Endothelial cell of umbilical vein (primary cell): ENCODE data around the gene KIF26B. TPM values are rescaled to one million over a fixed set of nuclear protein-coding genes. Genes with fewer than 3 reads are reported as not detected.

Experiments
- BruUV-seq: library from RNA; stranded (reverse); fragments of 400-500 nt; replicated peaks from 2 replicates; lab custom pipeline; 2021; lab: Mats Ljungman, UMichigan
- CTCF ChIA-PET: fragments of 300-600, 350-600 bp; sonication (Branson Sonifier 250); formaldehyde crosslinking; loops from one replicate; lab custom pipeline; 2021; ENCODE audit warnings: antibody characterized with exemption, inconsistent platforms; lab: Charles Lee
- POLR2A ChIA-PET: fragments of 300-600, 350-600 bp; sonication (Branson Sonifier 250); formaldehyde crosslinking; loops from one replicate; lab custom pipeline; 2021; ENCODE audit warnings: antibody characterized with exemption, inconsistent platforms; lab: Charles Lee
- DNase-seq: peaks from one replicate; pipeline ENCODE4 v3.0.0-alpha.2; 2011; ENCODE audit warnings: low read depth, low spot score
- FAIRE-seq: peaks from 2 replicates; lab custom pipeline; 2011; peaks lifted over from hg19 to GRCh38; lab: Jason Lieb, UNC
- H2AFZ ChIP-seq: 2 replicates; pipeline ENCODE4 v1.6.0; 2012; ENCODE audit warnings: low read depth, low read length, control low read depth, inconsistent platforms
- H3K27ac ChIP-seq: 2 replicates; pipeline ENCODE4 v1.5.1; 2011; ENCODE audit warnings: low read depth, mild to moderate bottlenecking, control low read depth, low read length, moderate library complexity; ENCODE audit not compliant: insufficient read depth
- H3K27me3 ChIP-seq, 2 experiments: 2 replicates each; pipeline versions ENCODE4 v1.6.0 to v1.6.1; 2011; ENCODE audit warnings: low read length in 2 of 2, mixed read lengths in 1 of 2; ENCODE audit not compliant: control insufficient read depth in 2 of 2, insufficient read depth in 2 of 2
- H3K36me3 ChIP-seq, 2 experiments: 2 replicates in 1 of 2; 3 replicates in 1 of 2; pipeline ENCODE4 v1.5.1; 2011; ENCODE audit warnings: low read length in 2 of 2, mild to moderate bottlenecking in 1 of 2, moderate library complexity in 1 of 2; ENCODE audit not compliant: control insufficient read depth in 2 of 2, insufficient read depth in 2 of 2; ENCODE audit errors: extremely low read depth in 1 of 2
- H3K4me1 ChIP-seq: 3 replicates; pipeline ENCODE4 v1.5.1; 2011; ENCODE audit warnings: mild to moderate bottlenecking, low read length; ENCODE audit not compliant: control insufficient read depth, insufficient read depth; ENCODE audit errors: extremely low read depth
- H3K4me2 ChIP-seq: 2 replicates; pipeline ENCODE4 v1.6.1; 2011; ENCODE audit warnings: low read length, control low read depth, mixed read lengths; ENCODE audit not compliant: insufficient read depth
- H3K4me3 ChIP-seq, 3 experiments: fragments of 200-600 bp in 1 of 3; sonication (generic), shearing (Covaris generic) in 1 of 3; replicated peaks in 1 of 3; 2 replicates each; pipeline ENCODE4 v1.5.1; 2011 to 2016; ENCODE audit warnings: control low read depth in 3 of 3, low read length in 3 of 3, mild to moderate bottlenecking in 2 of 3, inconsistent platforms in 1 of 3, low read depth in 1 of 3, moderate library complexity in 1 of 3; ENCODE audit not compliant: insufficient read depth in 1 of 3
- H3K79me2 ChIP-seq: 2 replicates; pipeline ENCODE4 v1.6.0; 2012; ENCODE audit warnings: low read length, inconsistent platforms; ENCODE audit not compliant: control insufficient read depth, insufficient read depth
- H3K9ac ChIP-seq: replicated peaks from 2 replicates; pipeline ENCODE3; 2011; ENCODE audit warnings: low read length, control low read depth; ENCODE audit not compliant: insufficient read depth; ENCODE audit errors: extremely low read depth
- H3K9me1 ChIP-seq: replicated peaks from 3 replicates; pipeline ENCODE4 v1.6.0; 2011; ENCODE audit warnings: mild to moderate bottlenecking, low read length; ENCODE audit not compliant: control insufficient read depth, insufficient read depth; ENCODE audit errors: extremely low read depth
- H3K9me3 ChIP-seq: replicated peaks from 2 replicates; pipeline ENCODE4 v1.5.1; 2012; ENCODE audit warnings: low read length, inconsistent platforms; ENCODE audit not compliant: control insufficient read depth, insufficient read depth
- H4K20me1 ChIP-seq: replicated peaks from 2 replicates; pipeline ENCODE3; 2011; ENCODE audit warnings: mild to moderate bottlenecking, low read length; ENCODE audit not compliant: control insufficient read depth, insufficient read depth; ENCODE audit errors: extremely low read depth
- EZH2 ChIP-seq: IDR thresholded peaks from 2 replicates; pipeline ENCODE4 v1.6.1; 2012; ENCODE audit warnings: borderline replicate concordance, low read depth, mild to moderate bottlenecking, moderate library complexity, low read length, inconsistent platforms; ENCODE audit not compliant: severe bottlenecking
- FOS ChIP-seq: IDR thresholded peaks from 2 replicates; pipeline ENCODE4 v1.6.1; 2011; ENCODE audit warnings: mild to moderate bottlenecking, low read length, moderate library complexity, borderline replicate concordance; ENCODE audit not compliant: insufficient read depth
- GATA2 ChIP-seq: IDR thresholded peaks from 2 replicates; pipeline ENCODE4 v1.7.0; 2011; ENCODE audit warnings: low read depth, mild to moderate bottlenecking, moderate library complexity, mixed read lengths, low read length; ENCODE audit not compliant: insufficient read length, insufficient read depth
- JUN ChIP-seq: IDR thresholded peaks from 2 replicates; pipeline ENCODE4 v1.6.1; 2011; ENCODE audit warnings: borderline replicate concordance, low read depth; ENCODE audit not compliant: insufficient read length, insufficient read depth
- MYC ChIP-seq: IDR thresholded peaks from one replicate; pipeline ENCODE4 v1.6.1; 2011; ENCODE audit warnings: mild to moderate bottlenecking, low read depth, low read length
- POLR2A ChIP-seq: IDR thresholded peaks from 2 replicates; pipeline ENCODE4 v1.6.1; 2012; ENCODE audit warnings: low read depth, mild to moderate bottlenecking, control low read depth, low read length
- POLR2AphosphoS5 ChIP-seq: IDR thresholded peaks from 2 replicates; pipeline ENCODE4 v1.6.1; 2012; ENCODE audit warnings: low read depth, mild to moderate bottlenecking, control low read depth, low read length, moderate library complexity; ENCODE audit not compliant: insufficient read depth
- dilution Hi-C: fragments of 300-500 bp; cut with MboI; formaldehyde crosslinking; loops from one replicate; pipeline ENCODE4 v1.15.0; 2019; ENCODE audit warnings: low sequenced_read_pairs; ENCODE audit not compliant: extremely low pct_ligation_motif_present
- intact Hi-C: fragments of 100-400 bp; cut with micrococcal nuclease; formaldehyde crosslinking; loops from one replicate; pipeline ENCODE4 v1.10.0; 2022
- polyA plus RNA-seq, 4 experiments: library from polyadenylated mRNA; depleted of rRNA in 3 of 4; stranded (reverse) in 3 of 4; unstranded in 1 of 4; fragments of >200 nt; gene quantifications; 2 replicates each; pipeline versions ENCODE4 v1.2.1 to v1.2.3, GENCODE V29; 2011 to 2012; ENCODE audit warnings: missing spikeins in 1 of 4
- total RNA-seq: library from RNA; stranded (reverse); gene quantifications from 2 replicates; pipeline ENCODE4 v1.2.3, GENCODE V29; 2021
- TF ChIP-seq, protein P1 (sequence below), 2 donors: IDR thresholded peaks; 1 replicate in 1 of 2; 2 replicates in 1 of 2; pipeline ENCODE4 v1.5.1; 2011; ENCODE audit warnings: low read length in 2 of 2, mild to moderate bottlenecking in 2 of 2, moderate library complexity in 2 of 2, control low read depth in 1 of 2, inconsistent platforms in 1 of 2, low read depth in 1 of 2; ENCODE audit not compliant: insufficient read depth in 1 of 2; ENCODE audit errors: extremely low read depth in 1 of 2
- TF ChIP-seq, protein P2 (sequence below): IDR thresholded peaks from 2 replicates; pipeline ENCODE4 v1.6.1; 2011; ENCODE audit not compliant: insufficient read depth, insufficient read length

The KIF26B gene
- total and polyA plus RNA-seq, 2 donors (not counting 3 experiments of a cell fraction or from before 2014, with no cell fraction given), result 0.04 to 0.49 TPM

DNA sequence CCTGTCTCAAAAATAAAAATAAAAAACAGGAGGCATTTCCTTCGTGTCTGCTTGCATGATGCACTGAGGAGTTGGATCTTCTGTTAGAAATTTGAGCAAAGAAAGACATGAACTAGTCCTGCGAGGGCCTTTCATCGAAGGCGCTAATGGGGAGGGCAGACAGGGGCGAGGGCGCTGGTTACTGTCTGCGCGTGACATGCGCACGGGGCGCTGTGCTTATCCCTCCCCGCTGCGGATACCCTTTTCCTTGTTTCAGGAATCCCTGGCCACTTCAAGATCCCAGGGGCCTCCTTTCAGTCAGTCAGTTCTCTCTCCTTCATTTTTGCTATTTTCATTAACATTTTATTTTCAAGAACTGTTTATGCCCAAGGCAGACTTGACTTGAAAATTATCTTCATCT lies 545.8 kb downstream of the KIF26B start:
- H3K9me1 ChIP-seq, result no peaks in the 10 kb centered on the region
- intact Hi-C loops (no loop called here), dilution Hi-C loops (no loop called here)
- BruUV-seq, result no TSS peak
- no peaks in the 10 kb centered on the region for H4K20me1 ChIP-seq
- no peaks in the 10 kb centered on the region for H3K9me3 ChIP-seq
- H3K36me3 ChIP-seq, result no peaks in the 10 kb centered on the region
- FAIRE-seq, result no peak
- H3K9ac ChIP-seq, result no peak overlapping the region
- no peaks in the 10 kb centered on the region for H3K79me2 ChIP-seq
- ChIA-PET CTCF (no interaction called here), POLR2A (no interaction called here)
- no peaks in the 10 kb centered on the region for H3K4me1 ChIP-seq
- DNase-seq, result no peak
- no peak overlapping the region for H3K27ac ChIP-seq
- no peak overlapping the region for H3K4me2 ChIP-seq
- H2AFZ ChIP-seq, result no peak overlapping the region
- H3K4me3 ChIP-seq, result no peak overlapping the region
- H3K27me3 ChIP-seq, result no peaks in the 10 kb centered on the region
- no peak for TF ChIP-seq GATA2
- TF ChIP-seq FOS, result no peak
- TF ChIP-seq MYC, result no peak
- TF ChIP-seq EZH2, result no peak
- TF ChIP-seq POLR2A, result no peak

DNA sequence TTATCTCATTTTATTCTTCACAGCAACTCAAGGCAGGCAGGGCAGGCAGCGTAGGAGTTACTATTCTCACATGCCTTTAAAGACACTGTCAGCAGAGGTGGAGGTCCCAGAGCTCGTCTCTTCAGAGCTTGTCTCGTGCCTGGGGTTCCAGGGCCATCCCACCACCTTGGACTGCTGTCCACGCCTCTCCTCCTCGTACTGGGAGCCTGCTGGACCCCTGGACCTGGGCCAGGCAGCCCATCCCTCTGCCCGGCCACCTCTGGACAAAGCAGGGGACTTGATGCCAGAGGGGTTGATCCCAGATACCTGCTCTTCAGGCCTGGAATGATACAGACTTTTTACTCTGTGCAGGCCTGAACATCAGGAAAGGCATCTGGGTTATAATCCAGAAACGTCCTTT lies 546.8 kb downstream of the KIF26B start:
- Histone ChIP-seq H3K9ac (no peak overlapping the region), H3K4me2 (no peak overlapping the region), H3K36me3 (no peaks in the 10 kb centered on the region), H3K79me2 (no peaks in the 10 kb centered on the region), H4K20me1 (no peaks in the 10 kb centered on the region), H3K4me1 (no peaks in the 10 kb centered on the region), H3K4me3 (no peak overlapping the region), H3K9me3 (no peaks in the 10 kb centered on the region), H3K27me3 (no peaks in the 10 kb centered on the region), H2AFZ (no peak overlapping the region), H3K27ac (no peak overlapping the region), H3K9me1 (no peaks in the 10 kb centered on the region)
- ChIA-PET CTCF (interaction anchor here (0.6 kb wide), 1 partner anchor 191 kb away, joined by 3 read pairs; no protein-coding TSS in a partner anchor), POLR2A (no interaction called here)
- FAIRE-seq (no peak), DNase-seq (no peak)
- TF ChIP-seq GATA2, result no peak
- TF ChIP-seq POLR2A, result no peak
- TF ChIP-seq MYC, result no peak
- no peak for TF ChIP-seq EZH2
- TF ChIP-seq POLR2AphosphoS5, result no peak
- TF ChIP-seq, protein P1, sequence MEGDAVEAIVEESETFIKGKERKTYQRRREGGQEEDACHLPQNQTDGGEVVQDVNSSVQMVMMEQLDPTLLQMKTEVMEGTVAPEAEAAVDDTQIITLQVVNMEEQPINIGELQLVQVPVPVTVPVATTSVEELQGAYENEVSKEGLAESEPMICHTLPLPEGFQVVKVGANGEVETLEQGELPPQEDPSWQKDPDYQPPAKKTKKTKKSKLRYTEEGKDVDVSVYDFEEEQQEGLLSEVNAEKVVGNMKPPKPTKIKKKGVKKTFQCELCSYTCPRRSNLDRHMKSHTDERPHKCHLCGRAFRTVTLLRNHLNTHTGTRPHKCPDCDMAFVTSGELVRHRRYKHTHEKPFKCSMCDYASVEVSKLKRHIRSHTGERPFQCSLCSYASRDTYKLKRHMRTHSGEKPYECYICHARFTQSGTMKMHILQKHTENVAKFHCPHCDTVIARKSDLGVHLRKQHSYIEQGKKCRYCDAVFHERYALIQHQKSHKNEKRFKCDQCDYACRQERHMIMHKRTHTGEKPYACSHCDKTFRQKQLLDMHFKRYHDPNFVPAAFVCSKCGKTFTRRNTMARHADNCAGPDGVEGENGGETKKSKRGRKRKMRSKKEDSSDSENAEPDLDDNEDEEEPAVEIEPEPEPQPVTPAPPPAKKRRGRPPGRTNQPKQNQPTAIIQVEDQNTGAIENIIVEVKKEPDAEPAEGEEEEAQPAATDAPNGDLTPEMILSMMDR (IDR thresholded peaks at IDR 0.05; ENCODE audit: extremely low read depth in 1 of 2, insufficient read depth in 1 of 2, low read depth in 1 of 2, low read length in 2 of 2), result no peak
- no peak for TF ChIP-seq FOS
- TF ChIP-seq, protein P2, sequence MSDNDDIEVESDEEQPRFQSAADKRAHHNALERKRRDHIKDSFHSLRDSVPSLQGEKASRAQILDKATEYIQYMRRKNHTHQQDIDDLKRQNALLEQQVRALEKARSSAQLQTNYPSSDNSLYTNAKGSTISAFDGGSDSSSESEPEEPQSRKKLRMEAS, result no peak
- TF ChIP-seq JUN, result no peak
- dilution Hi-C loops, result no loop called here
- intact Hi-C loops, result no loop called here
- no TSS peak for BruUV-seq
